Stimulated activated naive CD8-positive, alpha-beta T cell treated with anti-CD3 and anti-CD28 coated beads, Interleukin-15, Interleukin-2, amounts not matched to agents 100 U/mL and 50 U/mL, for 24 hours (primary cell): ENCODE results near the gene C15orf40.
"Not testable (repeated sequence)": the region's sequence is repeated elsewhere in the genome, so short reads cannot be mapped to it uniquely, and the experiment has no call there.

Experiments used
- ATAC-seq: fragments of 150-1000 bp; cut with Tn5 transposase; one replicate; pipeline ENCODE4 v1.10.0; 2021
- DNase-seq: peaks from one replicate; pipeline ENCODE4 v3.0.0; 2021

C15orf40 gene

DNA sequence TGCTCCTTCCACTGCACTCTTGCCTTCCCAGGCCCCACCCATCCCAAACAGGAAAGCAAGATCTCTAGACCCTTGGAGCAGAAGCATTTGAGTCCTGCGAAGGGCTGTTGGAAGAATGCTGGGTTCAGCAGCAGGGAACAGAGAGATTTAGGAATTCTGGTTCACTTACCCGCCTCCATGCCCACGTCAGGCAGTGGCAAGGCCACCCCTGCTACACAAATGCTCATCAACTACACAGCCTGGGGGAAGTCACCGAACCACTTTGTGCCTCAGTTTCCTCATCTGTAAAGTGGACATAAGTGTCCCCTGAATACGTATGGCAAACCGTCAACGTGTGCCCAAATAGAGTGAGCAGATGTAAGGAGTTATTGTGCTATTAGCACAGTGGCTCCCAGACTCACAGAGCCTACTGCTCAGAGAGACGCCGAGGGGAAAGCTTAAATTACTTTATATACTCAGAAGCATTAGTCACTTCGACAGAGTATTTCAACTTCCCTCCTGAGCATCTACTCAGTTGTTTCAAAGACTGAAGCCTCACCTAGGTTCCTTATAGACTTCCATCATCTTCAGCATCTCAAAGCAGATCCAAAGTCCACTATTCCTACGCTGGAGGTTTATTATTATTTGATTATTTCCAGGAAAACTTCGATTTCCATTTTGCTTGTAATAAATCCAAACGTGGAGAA lies 59.8 kb downstream of the C15orf40 start:
- DNase-seq (no peak), ATAC-seq (no peak)

DNA sequence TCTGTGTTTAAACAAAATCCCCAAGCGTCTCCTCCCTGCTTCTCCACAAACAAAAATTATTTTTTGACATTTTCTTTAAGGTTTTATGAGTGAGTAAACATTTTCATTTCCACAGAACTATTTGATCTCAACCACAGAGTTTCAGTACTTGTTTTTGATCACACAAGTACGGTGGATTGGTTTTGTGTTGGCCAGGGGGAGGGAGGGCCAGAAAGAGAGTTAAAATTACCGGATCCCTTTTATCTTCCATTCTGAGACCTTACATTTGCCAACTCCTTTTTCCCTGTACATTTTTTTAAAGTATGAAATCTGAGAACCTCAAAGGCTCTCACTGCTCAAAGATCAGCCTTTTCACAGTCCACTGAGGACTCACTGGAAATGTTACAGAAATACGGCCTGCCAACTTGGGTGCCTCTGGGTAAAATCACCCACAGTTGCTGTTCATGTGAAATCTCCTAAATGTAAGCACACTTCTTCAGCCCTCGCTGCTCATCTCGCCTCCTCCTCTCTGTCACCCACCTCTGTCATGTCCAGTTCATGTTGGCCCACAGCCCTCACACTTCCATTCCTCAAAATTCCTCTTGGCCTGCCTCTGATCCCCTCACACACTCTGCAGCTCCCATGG lies 60.6 kb downstream of the C15orf40 start:
- DNase-seq: no peak
- peak; percentile 25 for ATAC-seq

DNA sequence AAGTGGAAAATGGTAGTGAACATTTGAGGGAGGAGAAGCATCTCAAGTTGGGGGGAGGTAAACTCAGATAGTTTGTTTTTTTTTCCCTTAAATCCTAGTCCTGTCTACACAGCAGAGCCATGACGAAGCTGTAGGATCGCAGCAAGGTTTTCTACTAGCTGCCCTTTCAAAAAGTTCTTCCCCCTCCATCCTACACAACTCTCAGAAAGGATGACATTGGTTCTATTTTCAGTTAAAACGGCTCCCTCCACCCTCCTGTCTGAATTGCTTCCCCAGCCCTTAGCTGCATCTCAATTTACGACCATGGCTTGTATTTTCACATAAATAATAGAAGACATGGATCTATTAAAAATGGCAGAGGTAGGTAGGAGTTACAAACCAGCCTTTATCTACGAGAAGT lies 61.1 kb downstream of the C15orf40 start:
- no peak for DNase-seq
- ATAC-seq: no peak

DNA sequence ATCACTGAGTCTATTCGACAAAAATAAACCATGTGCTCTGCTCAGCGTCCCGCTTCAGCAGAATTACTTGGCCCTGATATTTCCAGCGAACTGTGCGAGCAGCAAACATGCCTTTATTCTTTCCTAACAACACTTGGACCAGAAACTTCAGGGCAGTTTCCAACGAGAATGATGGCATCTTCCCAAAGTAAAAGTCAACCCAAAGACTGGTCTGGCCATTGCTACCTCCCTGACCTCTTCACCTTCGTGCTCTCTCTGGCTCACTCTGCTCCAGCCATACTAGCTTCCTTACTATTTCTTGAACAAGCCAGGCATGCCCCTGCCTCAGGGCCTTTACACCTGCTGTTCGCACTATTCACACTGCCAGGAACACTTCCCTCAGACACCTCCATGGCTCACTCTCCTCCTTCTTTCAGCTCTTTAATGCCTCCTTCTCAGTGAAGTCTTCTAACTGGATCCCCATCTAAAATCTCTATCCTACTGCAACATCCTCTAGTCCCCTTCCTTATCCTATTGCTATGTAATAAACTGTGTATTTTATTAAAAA lies 65.2 kb downstream of the C15orf40 start:
- DNase-seq (no peak), ATAC-seq (no peak)

DNA sequence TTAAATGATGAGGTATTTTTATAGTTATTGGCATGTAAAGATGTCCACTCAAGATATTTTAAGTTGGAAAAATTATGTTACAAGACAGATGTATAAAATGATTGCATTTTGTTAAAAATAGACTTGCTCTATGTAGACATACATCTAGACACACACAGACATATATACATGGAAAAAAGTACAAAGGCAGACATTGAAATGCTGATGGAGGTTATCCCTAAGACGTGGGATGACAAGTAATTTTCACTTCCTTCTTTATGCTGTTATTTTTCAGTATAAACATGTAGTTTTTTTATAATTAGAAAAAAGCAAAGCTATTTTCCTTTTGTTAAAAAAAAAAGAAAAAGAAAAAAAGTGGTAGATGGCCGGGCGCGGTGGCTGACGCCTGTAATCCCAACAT lies 66.1 kb downstream of the C15orf40 start:
- ATAC-seq (no peak), DNase-seq (no peak)

DNA sequence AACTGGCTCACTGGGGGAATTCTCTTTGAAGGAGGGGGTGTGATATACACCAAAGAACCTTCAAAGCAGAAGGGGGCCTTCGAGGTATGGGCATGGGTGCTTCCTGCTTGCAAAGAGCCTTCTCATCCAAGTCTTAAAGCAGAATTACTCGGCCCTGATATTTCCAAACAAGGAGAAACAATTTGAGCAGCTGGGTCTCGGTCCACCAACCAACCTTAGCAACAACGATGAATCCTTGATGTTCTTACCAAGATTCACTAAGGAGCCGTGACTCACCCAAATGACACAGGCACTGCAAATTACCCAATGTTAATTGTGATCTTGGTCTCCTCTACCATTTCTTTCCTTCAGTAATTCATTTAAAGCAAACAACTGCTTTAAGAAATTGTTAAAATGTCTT lies 66.6 kb downstream of the C15orf40 start:
- no peak for ATAC-seq
- DNase-seq: no peak

DNA sequence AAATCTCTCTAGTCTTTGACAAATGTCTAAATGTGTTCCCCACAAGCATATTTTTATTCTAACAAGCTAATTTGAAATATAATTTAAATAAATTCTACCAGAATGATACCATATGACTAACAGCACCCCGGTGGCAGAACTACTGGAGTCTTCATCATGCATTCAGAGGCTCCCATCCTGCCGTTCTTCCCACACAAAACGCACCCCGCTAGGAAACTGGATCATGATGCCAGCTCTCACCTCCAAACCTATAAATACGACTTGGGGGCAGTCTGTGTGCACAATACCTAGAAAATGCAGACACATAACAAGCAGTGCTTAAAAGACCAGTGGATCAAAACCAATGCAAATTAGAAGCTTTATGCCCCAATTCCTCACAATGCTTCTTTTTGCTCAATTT lies 67.4 kb downstream of the C15orf40 start:
- DNase-seq (no peak), ATAC-seq (no peak)

DNA sequence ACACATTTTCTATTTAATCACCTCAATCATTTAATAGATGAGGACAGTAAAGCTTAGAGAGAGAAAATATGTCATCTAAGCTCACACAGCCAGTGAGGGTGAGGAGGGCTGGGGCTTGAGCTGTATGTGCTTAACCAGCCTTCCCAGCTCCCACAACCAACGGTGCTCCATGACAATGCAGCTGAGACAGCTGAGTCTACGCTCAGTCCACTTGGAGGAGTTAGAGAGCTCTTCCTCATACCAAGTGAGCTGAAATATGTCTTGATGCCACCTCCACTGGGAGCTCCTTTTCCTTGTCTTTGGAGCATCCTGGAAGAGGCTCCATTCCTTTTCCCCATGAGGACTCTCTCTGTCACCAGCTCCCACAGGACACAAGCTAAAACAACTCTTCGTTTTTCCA lies 68.3 kb downstream of the C15orf40 start:
- ATAC-seq (no peak), DNase-seq (no peak)

DNA sequence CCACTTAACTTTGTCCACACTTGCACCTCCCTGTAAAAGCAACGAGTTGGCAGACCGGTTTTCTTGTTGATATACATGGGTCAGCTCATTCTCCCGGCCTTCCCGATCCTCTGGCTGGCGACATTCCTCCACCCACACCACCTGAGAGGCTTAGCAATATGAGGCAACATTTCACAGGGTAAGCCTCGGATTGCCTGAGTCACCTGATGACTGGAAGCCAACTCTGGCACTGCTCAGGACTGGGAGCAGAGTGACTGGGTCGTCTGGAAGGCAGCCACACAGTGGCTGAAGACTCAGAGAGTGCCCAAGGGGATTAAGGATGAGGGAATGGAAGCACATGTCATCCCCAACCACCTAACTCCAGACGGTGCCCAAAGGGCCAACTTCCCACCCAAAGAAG lies 68.7 kb downstream of the C15orf40 start:
- ATAC-seq: no peak
- DNase-seq: no peak

DNA sequence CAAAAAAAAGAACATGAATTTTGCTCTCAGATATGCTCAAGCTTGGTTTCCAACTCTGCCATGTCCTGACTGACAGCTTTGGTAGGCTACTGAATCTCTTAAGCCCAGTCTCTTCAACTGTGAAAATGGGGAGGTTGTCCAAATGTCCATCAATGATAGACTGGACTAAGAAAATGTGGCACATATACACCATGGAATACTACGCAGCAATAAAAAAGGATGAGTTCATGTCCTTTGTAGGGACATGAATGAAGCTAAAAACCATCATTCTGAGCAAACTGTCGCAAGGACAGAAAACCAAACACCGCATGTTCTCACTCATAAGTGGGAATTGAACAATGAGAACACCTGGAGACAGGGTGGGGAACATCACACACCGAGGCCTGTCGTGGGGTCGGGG lies 71.8 kb downstream of the C15orf40 start:
- ATAC-seq, DNase-seq: not testable (repeated sequence)
